B cell (primary cell): Measurements from ENCODE around the gene C15orf62.

ENCODE experiments used
- CTCF ChIP-seq: fragments of 200-600 bp; IDR thresholded peaks from one replicate; pipeline ENCODE4 v1.8.0; 2022; ENCODE audit warnings: antibody characterized with exemption, mild to moderate bottlenecking
- EZH2 ChIP-seq: IDR thresholded peaks from 2 replicates; pipeline ENCODE4 v1.6.1; 2012; ENCODE audit warnings: borderline replicate concordance, low read depth, mild to moderate bottlenecking, moderate library complexity, low read length; ENCODE audit not compliant: insufficient read depth, poor library complexity, severe bottlenecking

GRCh38 chr15:40763801-40764628, 5.8 kb upstream of the C15orf62 start, which contains the start of gene GCHFR:
- TF ChIP-seq CTCF (peak; percentile 41), EZH2 (no peak)
